Suprapubic skin (tissue), 3 donors: ENCODE measurements around the gene PROSER2.

Source experiments
- CTCF ChIP-seq, 2 donors: fragments of 200-600 bp in 1 of 2; fragments of 450-650 bp in 1 of 2; sonication (generic) in 1 of 2; IDR thresholded peaks; one replicate each; pipeline ENCODE4 v1.5.1; 2016 to 2019; ENCODE audit warnings: antibody characterized with exemption in 2 of 2, mild to moderate bottlenecking in 1 of 2, moderate library complexity in 1 of 2
- POLR2A ChIP-seq, 2 donors: fragments of 450-650 bp; IDR thresholded peaks; one replicate each; pipeline ENCODE4 v1.6.1; 2017; ENCODE audit warnings: antibody characterized with exemption in 2 of 2, mild to moderate bottlenecking in 2 of 2, moderate library complexity in 2 of 2

GRCh38 chr10:11776080-11776479 lies 47.1 kb upstream of the PROSER2 start:
- TF ChIP-seq POLR2A (IDR thresholded peaks at IDR 0.05) (no peak), CTCF (IDR thresholded peaks at IDR 0.05) (no peak)
